GM12878 (cell line): Measurements from ENCODE around the gene NRAS. TPM values are rescaled to one million over a fixed set of nuclear protein-coding genes. Genes with fewer than 3 reads are reported as not detected.

Experiments used
- BCL11A ChIP-seq: IDR thresholded peaks from 2 replicates; pipeline ENCODE4 v1.6.1; 2011; ENCODE audit warnings: low read depth, low read length
- CEBPZ ChIP-seq: fragments of 150-350 bp; IDR thresholded peaks from 2 replicates; pipeline ENCODE4 v1.6.1; 2016; ENCODE audit warnings: low read depth, low read length
- GABPA ChIP-seq: IDR thresholded peaks from 2 replicates; pipeline ENCODE4 v1.6.1; 2014; ENCODE audit warnings: antibody characterized with exemption, low read depth, mild to moderate bottlenecking, inconsistent platforms
- NFYB ChIP-seq: IDR thresholded peaks from 2 replicates; pipeline ENCODE4 v1.6.1; 2011; ENCODE audit warnings: low read depth, mild to moderate bottlenecking, low read length, improper control_type of control experiment, moderate library complexity; ENCODE audit not compliant: insufficient read depth
- SREBF1 ChIP-seq: IDR thresholded peaks from 2 replicates; pipeline ENCODE4 v1.6.1; 2012; ENCODE audit warnings: mild to moderate bottlenecking, low read length
- polyA plus RNA-seq, 11 experiments: library from polyadenylated mRNA; depleted of rRNA in 4 of 11; unstranded in 6 of 11; stranded (reverse) in 5 of 11; fragments of >200 nt; fragmentation: Nextera tagmentation in 4 of 11; fragmentation: Illumina TruSeq in 1 of 11; extraction: Ambion mirVana in 4 of 11; extraction: Trizol in 1 of 11; gene quantifications; 1 replicate in 1 of 11; 2 replicates in 10 of 11; pipeline versions ENCODE4 v1.2.1 to v1.2.3, GENCODE V29; 2011 to 2016; ENCODE audit warnings: inconsistent platforms in 2 of 11, missing spikeins in 2 of 11, low read depth in 1 of 11
- total RNA-seq, 4 experiments: library from RNA; depleted of rRNA in 3 of 4; stranded (reverse); fragments of >200 nt in 3 of 4; fragmentation: Illumina TruSeq in 1 of 4; extraction: Trizol in 1 of 4; gene quantifications; 2 replicates each; pipeline versions ENCODE4 v1.2.1 to v1.2.3, GENCODE V29; 2013 to 2021
- TF ChIP-seq, protein P1 (sequence below): IDR thresholded peaks from 2 replicates; pipeline ENCODE4 v1.6.1; 2011; ENCODE audit warnings: borderline replicate concordance, low read depth, mild to moderate bottlenecking, moderate library complexity, mixed read lengths, low read length; ENCODE audit not compliant: insufficient read depth; ENCODE audit errors: extremely low read length
- TF ChIP-seq, protein P2 (sequence below): fragments of 450-650 bp; IDR thresholded peaks from 2 replicates; pipeline ENCODE4 v1.6.1; 2017; ENCODE audit warnings: mild to moderate bottlenecking, low read depth, inconsistent platforms; ENCODE audit not compliant: poor library complexity, severe bottlenecking

Gene NRAS
- total and polyA plus RNA-seq, 10 of the 15 experiments (the other 5 are each of a cell fraction or from before 2014, with no cell fraction given): 31.7 to 73.2 (median 66.2) TPM

DNA sequence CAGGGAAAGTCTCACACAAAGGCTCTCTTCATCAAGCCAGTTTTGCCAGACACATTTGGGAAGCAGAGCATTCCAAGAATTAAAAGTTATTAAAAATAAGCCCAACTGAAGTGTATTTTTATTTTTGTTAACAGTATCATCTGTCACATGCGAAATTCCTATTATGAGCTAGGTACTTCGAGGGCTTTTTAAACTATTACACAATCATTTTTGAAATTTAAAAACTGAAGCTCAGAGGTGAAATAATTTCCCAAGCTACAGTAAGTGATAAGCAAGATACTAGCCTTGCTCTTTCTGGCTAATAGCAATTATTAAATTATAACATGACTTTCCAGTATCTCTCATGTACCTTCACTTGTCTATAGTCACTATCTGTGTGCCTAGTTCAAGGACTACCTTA lies 12.0 kb upstream of the NRAS start (continued):
- TF ChIP-seq, protein P1, sequence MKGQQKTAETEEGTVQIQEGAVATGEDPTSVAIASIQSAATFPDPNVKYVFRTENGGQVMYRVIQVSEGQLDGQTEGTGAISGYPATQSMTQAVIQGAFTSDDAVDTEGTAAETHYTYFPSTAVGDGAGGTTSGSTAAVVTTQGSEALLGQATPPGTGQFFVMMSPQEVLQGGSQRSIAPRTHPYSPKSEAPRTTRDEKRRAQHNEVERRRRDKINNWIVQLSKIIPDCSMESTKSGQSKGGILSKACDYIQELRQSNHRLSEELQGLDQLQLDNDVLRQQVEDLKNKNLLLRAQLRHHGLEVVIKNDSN: no peak
- TF ChIP-seq SREBF1 (no peak), NFYB (no peak), BCL11A (no peak), GABPA (no peak), CEBPZ (no peak)
- TF ChIP-seq, protein P2, sequence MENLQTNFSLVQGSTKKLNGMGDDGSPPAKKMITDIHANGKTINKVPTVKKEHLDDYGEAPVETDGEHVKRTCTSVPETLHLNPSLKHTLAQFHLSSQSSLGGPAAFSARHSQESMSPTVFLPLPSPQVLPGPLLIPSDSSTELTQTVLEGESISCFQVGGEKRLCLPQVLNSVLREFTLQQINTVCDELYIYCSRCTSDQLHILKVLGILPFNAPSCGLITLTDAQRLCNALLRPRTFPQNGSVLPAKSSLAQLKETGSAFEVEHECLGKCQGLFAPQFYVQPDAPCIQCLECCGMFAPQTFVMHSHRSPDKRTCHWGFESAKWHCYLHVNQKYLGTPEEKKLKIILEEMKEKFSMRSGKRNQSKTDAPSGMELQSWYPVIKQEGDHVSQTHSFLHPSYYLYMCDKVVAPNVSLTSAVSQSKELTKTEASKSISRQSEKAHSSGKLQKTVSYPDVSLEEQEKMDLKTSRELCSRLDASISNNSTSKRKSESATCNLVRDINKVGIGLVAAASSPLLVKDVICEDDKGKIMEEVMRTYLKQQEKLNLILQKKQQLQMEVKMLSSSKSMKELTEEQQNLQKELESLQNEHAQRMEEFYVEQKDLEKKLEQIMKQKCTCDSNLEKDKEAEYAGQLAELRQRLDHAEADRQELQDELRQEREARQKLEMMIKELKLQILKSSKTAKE: no peak
